H1 (cell line): Measurements from ENCODE around the gene CENPF.

ENCODE experiments used
- CBX5 ChIP-seq: fragments of 300-800, 300-1000 bp; sonication (generic); IDR thresholded peaks from 2 replicates; pipeline ENCODE4 v1.7.1; 2016; ENCODE audit warnings: antibody characterized with exemption, low read length, low read depth
- GABPA ChIP-seq: IDR thresholded peaks from 2 replicates; pipeline ENCODE4 v1.6.1; 2011; ENCODE audit warnings: mild to moderate bottlenecking, low read length, moderate library complexity, borderline replicate concordance; ENCODE audit not compliant: insufficient read depth
- JUND ChIP-seq: IDR thresholded peaks from 2 replicates; pipeline ENCODE4 v1.6.1; 2011; ENCODE audit warnings: mild to moderate bottlenecking, improper control_type of control experiment, low read length
- RBBP5 ChIP-seq: IDR thresholded peaks from 2 replicates; pipeline ENCODE4 v1.7.1; 2012; ENCODE audit warnings: low read depth, mild to moderate bottlenecking, inconsistent platforms, low read length, moderate library complexity, borderline replicate concordance
- TF ChIP-seq, protein P1 (sequence below): IDR thresholded peaks from 2 replicates; pipeline ENCODE4 v1.6.1; 2012; ENCODE audit warnings: inconsistent platforms
- TF ChIP-seq, protein P2 (sequence below), 3 experiments: IDR thresholded peaks; 1 replicate in 2 of 3; 2 replicates in 1 of 3; pipeline versions ENCODE4 v1.5.1 to v1.6.1; 2011; ENCODE audit warnings: low read length in 3 of 3, mild to moderate bottlenecking in 3 of 3, inconsistent platforms in 2 of 3, low read depth in 1 of 3, moderate library complexity in 1 of 3; ENCODE audit not compliant: insufficient read depth in 1 of 3; ENCODE audit errors: control extremely low read depth in 1 of 3
- TF ChIP-seq, protein P3 (sequence below): IDR thresholded peaks from 2 replicates; pipeline ENCODE4 v1.6.1; 2011; ENCODE audit warnings: low read depth, mild to moderate bottlenecking, low read length; ENCODE audit not compliant: insufficient read depth

DNA sequence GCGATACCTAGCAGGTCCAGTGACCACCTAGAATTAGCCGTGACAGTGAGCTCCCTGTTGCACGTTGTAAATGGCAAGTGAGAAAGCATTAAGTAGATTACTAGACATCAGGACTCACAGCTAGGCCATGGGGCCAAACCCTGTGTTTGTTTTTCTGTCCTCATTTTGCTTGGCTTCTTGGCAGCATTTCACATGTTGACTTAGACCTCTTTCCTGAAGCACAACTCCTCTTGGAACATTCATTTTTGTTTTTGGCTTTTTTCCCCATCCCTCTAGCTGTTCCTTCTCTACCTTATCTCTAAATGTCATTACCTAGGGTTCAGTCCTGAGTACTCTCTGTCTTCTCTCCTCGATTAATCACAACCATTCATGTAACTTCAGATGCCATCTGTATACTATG is 34.7 kb upstream of the CENPF start:
- TF ChIP-seq, protein P1, sequence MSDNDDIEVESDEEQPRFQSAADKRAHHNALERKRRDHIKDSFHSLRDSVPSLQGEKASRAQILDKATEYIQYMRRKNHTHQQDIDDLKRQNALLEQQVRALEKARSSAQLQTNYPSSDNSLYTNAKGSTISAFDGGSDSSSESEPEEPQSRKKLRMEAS = no peak
- TF ChIP-seq, protein P2, sequence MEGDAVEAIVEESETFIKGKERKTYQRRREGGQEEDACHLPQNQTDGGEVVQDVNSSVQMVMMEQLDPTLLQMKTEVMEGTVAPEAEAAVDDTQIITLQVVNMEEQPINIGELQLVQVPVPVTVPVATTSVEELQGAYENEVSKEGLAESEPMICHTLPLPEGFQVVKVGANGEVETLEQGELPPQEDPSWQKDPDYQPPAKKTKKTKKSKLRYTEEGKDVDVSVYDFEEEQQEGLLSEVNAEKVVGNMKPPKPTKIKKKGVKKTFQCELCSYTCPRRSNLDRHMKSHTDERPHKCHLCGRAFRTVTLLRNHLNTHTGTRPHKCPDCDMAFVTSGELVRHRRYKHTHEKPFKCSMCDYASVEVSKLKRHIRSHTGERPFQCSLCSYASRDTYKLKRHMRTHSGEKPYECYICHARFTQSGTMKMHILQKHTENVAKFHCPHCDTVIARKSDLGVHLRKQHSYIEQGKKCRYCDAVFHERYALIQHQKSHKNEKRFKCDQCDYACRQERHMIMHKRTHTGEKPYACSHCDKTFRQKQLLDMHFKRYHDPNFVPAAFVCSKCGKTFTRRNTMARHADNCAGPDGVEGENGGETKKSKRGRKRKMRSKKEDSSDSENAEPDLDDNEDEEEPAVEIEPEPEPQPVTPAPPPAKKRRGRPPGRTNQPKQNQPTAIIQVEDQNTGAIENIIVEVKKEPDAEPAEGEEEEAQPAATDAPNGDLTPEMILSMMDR (IDR thresholded peaks at IDR 0.05; ENCODE audit: control extremely low read depth in 1 of 3, insufficient read depth in 1 of 3, low read depth in 1 of 3, low read length in 3 of 3) = no peak
- TF ChIP-seq CBX5 (no peak), GABPA (no peak), RBBP5 (no peak), JUND (no peak)
- TF ChIP-seq, protein P3, sequence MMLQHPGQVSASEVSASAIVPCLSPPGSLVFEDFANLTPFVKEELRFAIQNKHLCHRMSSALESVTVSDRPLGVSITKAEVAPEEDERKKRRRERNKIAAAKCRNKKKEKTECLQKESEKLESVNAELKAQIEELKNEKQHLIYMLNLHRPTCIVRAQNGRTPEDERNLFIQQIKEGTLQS = no peak
